Stimulated activated CD4-positive, alpha-beta T cell treated with anti-CD3 and anti-CD28 coated beads, Interleukin-12 subunit alpha, Interleukin-12 subunit beta, amount 100 ng/mL, for 4 hours (primary cell): ENCODE data around the gene PITRM1.
"Not testable (repeated sequence)": the region's sequence is repeated elsewhere in the genome, so short reads cannot be mapped to it uniquely, and the experiment has no call there.

ENCODE experiments used
- DNase-seq: peaks from one replicate; pipeline ENCODE4 v3.0.0-alpha.2; 2020

The PITRM1 gene

DNA sequence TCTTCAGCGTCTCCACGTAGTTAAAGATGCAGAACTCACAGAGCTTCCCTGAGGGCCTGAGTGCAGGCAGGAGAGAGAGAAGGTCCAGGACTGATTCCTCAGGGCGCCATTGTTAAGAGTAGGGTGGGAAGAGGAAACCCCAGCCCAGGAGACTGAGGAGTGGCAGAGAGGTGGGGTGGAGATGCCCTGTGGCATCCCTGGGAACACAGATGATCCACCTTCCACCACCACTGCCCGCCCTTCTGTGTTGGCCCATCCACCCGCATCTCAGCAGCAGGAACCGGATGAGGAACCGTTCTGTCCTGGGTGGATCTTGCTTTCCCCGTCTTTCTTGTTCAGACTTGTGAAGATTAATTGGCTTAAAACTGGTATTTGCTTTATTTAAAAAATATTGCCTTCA lies 56.9 kb downstream of the PITRM1 start:
- no peak for DNase-seq

DNA sequence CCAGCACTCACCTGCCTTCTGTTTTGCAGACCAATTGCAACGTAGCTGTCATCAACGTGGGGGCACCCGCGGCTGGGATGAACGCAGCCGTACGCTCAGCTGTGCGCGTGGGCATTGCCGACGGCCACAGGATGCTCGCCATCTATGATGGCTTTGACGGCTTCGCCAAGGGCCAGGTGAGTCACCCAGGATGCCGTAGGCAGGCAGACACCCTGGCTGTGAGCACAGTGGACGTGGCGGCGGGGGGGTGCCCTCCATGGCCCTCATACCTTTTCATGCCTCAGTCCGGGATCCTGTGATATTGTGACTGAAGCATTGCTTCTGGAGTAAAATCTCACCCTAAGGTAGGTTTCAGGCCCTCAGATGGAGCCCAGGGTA lies 59.2 kb downstream of the PITRM1 start:
- no peak for DNase-seq

DNA sequence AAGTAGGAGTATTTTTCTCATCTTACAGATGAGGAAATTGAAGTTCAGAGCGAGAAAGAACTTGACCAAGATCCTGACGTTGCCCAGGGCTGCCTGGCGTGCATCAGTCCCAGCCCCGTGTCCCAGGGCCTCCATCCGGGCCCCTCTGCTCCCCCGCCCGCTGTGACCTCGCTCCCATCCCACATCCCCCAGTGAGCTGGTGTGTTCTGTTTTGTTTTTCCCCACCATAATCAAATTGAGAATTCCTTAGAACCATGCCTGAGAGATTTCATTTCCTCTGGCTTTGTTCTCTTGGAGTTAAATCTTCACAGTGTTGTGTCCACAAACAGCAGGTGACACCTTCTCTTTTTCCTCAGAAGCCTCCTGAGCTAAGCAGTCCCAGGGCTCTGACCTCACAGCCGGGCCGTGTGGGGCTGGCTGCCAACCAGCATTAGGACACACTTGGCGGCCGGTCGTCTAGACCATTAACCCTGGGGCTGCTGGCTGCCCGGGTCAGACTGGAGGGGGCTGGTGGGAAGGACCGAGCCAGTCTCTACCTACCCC lies 60.9 kb downstream of the PITRM1 start:
- DNase-seq: no peak

DNA sequence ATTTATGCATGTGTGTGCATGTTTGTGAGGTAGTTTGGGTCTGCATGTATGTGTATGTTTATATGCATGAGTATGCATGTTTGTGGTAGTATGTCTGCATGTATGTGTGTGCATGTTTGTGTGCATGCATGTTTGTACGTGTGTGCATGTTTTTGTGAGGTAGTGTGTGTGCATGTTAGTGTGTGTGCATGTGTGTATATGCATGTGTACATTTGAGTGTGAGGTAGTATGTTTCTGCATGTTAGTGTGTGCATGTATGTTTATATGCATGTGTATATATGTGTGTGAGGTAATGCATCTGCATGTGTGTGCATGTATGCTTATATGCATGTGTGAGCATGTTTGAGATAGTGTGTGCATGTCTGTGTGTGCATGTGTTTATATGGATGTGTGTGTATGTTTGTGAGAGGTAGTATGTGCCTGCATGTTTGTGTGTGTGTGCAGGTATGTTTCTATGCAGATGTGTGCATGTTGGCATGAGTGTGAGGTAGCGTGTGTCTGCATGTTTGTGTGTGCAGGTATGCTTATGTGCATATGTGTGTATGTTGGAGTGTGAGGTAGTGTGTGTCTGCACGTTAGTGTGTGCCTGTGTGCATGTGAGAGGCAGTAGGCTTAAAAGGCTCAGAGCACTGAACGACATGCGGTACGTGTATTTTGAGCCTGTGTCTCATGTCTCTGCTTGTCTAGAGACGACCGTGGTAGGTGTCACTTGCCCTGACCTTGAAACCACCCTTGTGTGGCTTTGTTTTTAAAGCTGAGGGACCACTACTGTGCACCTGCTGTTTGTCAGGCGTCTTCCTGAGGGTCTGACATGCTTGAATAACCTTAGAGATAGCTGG lies 61.6 kb downstream of the PITRM1 start:
- DNase-seq: no peak

DNA sequence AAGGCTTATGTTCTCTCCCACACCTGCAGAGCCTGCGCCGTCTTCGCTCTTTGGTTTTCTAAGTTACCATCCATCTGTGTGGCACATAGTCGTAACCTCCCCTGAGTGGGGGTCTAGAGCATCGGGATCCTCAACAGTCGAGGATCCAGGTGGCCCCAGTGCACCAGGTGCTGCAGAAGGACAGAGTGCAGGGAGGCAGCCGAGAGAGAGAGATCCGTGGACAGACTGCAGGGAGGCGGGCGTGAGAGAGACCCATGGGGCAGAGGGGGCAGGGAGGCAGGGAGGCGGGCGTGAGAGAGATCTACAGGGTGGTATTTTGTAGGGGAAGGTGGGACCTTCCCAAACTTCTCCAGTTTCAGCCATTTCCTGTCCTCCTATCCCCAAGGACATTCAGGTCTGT lies 62.9 kb downstream of the PITRM1 start:
- DNase-seq: no peak

DNA sequence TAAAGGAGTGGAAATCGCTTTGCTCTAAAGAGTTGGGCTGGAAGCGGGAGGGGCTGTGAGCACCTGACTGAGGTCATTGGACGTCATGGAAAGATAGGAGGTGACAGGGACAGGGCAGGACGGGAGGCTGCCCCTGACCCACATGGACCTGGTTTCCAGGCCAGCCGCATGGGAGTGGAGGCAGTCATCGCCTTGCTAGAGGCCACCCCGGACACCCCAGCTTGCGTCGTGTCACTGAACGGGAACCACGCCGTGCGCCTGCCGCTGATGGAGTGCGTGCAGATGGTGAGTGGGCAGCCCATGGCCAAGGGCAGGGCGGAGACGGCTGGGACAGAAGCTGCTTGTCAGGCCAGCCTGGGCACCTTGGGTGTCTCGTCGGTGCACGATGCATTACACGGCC lies 63.4 kb downstream of the PITRM1 start:
- DNase-seq: no peak

DNA sequence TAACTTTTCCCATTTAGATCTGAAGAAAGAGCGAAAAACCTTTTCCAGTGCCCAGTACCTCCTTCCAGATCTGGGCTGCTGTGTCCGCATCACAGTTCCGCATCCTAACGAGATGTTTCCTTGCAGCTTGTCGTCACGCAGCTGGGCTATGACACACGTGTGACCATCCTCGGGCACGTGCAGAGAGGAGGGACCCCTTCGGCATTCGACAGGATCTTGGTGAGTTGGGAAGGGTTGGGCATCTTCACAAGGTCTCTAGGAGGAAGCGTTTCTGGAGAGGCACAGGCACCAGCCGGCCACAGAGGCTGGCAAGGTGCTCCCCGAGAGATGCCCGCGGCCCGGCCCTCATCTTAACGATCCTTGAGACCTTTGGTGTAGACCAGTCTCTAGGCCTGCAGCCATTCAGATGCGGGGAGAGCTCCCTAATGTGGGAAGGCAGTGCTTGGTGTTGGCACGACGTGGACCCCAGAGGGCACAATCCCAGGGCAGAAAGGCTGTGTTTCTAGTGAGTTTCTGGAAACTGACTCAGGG lies 63.9 kb downstream of the PITRM1 start:
- no peak for DNase-seq

DNA sequence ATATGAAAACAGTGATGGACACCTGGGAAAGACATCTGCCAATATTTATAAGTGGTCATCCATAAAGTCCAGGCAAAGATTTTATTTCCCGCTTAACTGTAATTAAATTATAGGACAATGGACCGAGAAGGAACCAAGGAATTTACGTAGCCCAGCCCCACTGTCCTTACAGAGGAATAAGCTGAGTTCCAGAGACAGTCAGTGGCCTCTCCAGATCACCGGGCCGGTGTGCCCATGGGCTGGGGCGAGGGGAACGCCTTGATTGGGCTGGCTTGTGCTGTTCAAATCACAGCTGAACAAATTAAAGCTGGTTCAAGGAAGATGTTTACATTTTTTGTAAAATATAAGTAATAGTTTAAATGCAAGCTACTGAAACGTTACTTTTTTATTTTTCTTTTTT lies 64.5 kb downstream of the PITRM1 start:
- DNase-seq: no peak

DNA sequence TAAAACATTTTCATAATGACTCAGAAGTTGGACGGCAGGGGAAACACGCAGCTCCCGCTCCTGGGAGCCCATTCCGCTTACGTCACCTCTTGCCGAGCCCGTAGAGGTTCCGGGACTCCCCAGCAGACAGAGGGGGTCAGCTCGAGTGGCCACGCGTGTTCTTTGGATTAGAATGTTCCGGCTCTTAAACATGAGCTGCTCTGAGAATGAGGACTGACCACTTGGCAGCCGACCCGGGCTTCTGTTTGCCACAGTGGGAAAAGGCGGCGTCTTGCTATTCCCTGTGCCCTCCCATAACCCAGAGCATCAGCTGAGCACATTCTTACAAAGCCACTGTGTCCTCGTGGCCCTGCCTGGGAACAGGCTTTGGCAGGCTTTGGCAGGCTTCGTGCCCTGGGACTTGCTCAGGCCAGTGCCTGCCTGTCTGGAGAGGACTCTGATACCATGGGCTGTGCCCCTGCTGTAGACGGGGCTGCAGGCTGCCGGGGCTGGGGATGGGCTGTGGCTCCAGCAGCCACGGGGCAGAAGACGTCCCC lies 65.1 kb downstream of the PITRM1 start:
- DNase-seq: no peak

DNA sequence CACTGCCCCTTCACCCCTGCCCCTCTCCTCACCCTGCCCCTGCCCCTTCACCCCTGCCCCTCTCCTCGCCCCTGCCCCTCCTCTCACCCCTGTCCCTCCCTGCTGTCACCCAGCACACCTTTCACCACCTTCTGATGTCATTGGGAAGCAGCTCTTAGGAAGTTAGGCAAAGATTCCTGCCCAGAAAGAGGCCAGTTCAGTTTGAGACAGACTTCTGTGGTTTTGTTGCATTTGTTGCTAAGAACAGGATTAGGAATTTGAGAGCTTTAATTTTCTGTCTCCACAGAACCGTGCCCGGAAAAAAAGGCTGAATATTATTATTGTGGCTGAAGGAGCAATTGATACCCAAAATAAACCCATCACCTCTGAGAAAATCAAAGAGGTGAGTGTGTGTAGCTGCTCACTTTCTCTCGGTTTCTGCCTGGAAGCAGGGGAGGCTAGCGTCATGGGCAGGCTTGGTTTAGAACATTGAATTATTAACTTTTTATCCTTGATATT lies 65.6 kb downstream of the PITRM1 start:
- no peak for DNase-seq

DNA sequence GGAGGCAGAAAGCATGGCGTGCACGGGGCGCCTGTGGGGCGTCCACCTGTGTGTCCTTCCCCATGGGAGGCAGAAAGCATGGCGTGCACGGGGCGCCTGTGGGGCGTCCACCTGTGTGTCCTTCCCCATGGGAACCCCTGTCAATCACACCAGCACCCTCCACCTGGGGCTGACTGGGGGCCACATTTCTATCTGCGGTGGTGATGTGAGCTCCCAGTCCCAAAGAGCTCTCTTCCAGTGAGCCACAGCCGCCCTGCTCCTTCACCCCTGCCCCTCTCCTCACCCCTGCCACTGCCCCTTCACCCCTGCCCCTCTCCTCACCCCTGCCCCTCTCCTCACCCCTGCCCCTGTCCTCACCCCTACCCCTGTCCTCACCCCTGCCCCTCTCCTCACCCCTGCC lies 66.3 kb downstream of the PITRM1 start:
- not testable (repeated sequence) for DNase-seq

DNA sequence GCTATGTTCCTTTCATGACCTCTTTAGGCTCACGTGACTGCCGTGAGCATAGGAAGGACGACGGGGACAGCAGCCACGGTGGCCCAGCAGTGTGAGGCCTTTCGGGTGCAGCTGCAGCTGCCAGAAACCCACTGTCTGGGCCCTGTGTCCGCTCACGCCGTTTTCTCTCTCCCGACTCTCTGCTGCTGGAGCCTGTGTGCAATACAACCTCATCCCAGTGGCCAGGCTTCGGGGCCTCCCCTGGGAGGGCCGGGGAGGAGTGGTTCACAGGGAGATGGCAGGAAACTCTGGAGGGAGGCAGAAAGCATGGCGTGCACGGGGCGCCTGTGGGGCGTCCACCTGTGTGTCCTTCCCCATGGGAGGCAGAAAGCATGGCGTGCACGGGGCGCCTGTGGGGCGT lies 66.7 kb downstream of the PITRM1 start:
- DNase-seq: no peak

DNA sequence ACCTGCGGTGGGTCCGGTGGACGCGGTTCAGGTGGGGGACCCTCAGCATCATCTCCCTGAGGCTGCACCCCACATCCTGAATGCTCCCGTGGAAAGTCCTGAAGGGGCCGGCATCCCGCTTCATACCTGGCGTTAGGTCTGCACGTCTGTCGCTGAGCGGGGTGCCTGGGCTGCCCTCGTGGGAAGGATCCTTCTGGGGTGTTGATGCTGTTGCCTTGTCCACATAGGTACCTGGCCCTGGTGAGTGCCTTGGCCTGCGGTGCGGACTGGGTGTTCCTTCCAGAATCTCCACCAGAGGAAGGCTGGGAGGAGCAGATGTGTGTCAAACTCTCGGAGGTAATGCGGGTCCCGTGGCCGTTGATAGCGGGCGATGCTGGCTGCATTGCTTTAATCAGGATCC lies 67.4 kb downstream of the PITRM1 start:
- no peak for DNase-seq

DNA sequence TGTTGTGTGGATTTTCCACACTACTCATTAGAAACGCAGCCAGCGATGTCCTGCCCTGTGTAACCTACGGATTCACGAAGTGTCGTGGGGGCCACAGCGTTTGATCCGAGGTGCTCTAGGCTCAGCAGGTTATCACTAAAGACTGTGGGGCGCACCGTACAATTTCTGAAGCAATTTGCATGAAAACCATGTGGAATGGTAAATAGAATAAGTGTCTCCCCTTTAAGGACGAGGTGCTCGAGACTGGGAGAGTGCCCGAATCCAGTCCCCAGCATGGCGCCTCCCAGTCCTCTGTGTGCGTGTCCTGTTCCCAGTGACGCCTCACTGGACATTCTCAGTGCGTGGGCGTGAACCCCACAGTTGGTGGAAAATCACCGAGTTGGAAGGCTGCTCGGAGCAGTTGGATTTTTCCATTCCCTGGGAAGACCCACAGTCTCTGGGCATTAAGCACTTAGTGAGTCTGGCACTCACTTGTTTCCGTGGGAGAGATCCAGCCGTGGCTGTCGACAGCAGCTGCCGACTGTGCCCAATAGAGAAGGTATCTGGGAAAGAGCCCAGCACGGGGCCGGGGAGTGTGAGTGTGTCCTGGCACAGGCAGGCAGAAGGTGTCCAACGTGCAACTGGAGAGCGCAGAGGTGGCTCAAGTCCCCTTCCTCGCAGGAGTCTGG lies 68.2 kb downstream of the PITRM1 start:
- no peak for DNase-seq

DNA sequence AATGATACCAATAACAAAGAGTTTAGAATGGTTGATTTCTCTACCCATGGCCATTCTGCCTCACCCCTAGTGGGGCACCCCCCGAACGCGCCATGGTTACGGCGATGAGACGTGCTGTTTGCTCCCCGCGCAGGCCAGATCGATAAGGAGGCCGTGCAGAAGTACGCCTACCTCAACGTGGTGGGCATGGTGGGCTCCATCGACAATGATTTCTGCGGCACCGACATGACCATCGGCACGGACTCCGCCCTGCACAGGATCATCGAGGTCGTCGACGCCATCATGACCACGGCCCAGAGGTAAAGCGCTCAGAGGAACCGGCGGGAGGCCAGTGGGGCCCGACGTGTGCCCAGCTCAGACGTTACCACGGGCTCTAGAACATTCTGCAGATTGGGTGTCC lies 68.9 kb downstream of the PITRM1 start:
- DNase-seq: no peak

DNA sequence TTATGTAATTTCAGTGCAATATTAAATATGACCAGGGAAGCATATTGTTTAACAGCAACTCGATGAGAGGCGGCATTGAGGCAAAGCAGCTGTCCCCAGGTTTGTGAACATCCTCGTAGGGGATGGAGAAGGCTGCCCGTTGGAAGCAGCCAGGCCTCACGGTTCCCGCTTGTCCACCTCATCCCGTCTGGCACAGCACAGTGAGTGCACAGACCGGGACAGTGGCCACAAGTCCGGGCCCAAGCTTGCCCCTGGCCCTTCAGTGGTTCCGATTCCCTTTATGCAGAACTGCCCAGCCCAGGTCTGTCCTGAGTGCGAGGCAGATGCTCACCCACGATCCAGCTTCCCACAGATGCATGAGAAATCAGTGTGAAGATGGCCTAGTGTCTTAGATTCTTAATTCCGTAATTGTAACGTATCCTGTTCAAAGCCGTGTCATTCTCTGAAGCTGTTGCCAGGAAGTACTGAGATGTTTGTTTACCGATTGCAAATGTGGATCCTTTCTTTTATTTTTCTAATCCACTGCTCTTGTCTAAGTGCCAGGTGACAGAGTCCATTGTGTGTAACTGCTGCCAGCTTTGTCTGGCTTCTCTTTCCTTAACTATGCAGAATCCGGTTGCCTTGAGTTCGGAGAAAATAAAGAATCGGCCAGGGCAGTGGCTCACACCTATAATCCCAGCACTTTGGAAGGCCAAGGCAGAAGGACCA lies 69.7 kb downstream of the PITRM1 start:
- no peak for DNase-seq

DNA sequence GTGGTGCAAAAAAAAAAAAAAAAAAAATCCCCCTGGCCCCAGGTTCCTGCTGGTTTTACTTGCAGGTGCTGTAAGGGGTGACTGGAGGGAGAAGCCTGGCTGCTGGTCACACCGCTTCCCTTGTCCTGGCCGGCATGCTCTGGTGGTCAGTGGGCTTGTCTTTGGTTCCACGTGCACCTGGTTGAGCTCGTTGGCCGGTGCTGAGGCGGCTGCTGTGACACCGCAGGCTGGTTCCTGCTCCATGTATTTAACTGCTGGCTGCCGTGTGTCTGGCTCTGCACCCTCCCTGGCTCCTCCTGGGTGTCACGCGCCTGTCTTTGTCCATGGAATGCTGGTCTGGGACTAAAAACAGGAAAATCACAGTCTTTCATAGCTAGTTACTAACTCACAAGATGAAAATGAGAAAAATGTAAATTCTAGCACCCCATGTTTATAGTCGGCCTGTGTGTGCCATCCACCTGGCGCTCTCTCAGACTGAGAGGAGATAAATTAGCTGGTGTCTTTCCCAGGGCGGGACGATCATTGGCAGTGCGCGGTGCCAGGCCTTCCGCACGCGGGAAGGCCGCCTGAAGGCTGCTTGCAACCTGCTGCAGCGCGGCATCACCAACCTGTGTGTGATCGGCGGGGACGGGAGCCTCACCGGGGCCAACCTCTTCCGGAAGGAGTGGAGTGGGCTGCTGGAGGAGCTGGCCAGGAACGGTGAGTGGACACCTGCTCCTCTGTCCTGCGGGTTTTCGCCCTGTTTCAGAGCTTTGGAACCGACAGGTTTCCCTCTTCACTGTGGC lies 71.5 kb downstream of the PITRM1 start:
- no peak for DNase-seq

DNA sequence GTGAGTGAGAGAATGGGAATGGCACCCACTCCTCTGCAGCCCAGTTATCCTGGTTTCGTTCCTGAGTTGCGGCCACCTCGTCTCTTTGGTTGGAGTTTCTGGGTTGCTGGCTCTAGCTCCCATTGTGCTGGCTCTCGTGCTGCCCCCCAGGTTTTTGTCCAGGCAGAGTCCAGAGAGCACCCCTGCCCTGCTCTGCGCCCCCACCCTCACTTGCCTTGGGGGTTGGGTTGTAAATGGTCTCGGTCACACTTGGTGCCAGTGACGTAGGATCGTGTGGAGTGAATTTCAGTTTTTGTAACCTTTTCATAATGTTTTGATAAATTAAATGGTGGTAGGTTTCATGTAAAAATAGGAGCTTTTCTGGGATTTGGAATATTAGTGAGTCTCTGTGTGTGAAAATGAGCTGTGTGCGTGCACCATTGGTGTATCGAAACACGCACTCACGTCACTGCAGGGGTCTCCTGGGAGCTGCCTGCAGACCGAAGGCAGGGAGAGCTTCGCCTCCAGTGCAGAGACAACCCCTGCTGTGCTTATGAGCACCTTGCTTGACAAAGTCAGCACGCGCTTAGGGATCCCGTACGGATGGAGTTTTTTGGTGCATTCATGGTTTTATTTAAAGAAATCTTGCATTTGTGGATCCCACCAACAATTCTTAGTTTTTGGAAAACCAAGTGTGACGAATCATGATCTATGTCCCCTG lies 72.3 kb downstream of the PITRM1 start:
- DNase-seq: no peak

DNA sequence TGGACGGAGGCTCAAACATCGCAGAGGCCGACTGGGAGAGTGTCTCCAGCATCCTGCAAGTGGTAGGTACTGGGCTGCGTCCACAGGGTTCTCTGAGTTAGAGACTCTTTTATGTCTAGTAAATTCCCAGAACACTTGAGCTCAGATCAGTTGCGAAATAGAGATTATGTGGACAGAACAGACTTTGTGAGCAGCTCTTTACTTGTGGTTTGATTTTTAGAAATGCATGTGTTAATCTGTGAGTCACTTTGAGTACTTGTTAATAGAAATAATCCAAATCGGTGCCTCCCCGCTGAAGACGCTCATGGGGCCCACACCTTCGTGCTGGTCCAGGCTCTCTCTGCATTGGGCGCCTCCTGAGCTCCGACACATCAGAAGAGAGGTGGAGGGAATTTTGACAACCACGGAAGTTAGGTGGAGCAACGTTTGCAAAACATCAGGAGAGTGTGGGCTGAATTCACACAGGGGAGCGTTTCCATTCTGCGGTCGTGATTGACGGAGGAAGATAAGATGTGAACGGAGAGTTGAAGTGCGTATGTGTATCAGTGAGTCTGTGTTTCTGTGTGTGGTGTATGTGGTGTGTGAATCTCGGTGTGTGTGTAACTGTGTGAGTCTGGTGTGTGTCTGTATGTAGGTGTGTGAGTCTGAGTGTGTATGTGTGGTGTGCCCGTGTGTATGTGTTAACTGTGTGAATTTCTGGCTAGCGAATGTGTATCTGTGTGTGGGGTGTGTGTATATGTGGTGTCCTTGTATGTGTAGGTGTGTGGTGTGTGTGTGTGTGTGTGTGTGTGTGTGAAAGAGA lies 73.1 kb downstream of the PITRM1 start:
- DNase-seq: no peak

DNA sequence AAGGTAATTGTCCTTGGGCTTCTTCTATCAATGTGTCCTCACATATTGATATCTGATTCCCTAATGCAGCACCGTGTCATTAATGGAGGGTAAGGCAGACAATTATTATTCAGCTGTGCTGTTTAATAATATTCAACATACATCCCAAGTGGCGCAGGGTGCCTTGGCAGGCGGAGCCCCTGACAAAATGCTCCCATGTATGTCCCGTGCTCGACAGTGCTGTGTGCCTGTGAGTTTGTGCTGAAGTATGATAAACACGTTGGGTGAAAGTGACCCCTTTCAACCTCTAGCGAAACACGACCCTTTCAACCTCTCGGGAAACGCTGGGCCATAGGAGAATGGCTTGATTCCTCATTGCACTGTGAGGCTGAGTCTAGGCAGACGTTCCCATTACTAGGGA lies 73.9 kb downstream of the PITRM1 start:
- DNase-seq: no peak

DNA sequence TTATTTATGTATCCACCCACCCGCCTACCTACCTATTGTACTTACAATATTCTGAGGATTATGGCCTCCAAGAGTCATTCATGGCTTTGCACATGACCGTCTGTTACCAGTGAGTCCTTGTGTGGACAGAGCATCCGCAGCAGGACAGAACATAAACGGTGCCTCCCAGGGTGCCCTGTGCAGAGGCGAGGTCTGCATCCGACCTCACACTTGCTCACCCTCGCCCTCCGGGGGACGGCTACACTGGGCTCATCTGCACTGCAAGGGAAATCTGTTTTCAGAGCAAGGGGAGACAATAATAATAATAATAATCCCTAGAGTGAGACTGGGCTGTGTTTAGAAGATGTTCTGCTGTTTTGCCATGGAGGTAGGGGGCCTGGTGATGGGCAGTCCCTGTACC lies 75.4 kb downstream of the PITRM1 start:
- DNase-seq: no peak
